Vagina (tissue), 2 donors: ENCODE measurements around the gene AGTPBP1. TPM values are rescaled to one million over a fixed set of nuclear protein-coding genes. Genes with fewer than 3 reads are reported as not detected.

Source experiments
- DNase-seq, 2 donors: peaks; one replicate each; pipeline ENCODE4 v3.0.0-alpha.2; 2017; ENCODE audit errors: extremely low spot score in 2 of 2
- H3K27ac ChIP-seq: fragments of 200-600 bp; sonication (generic); one replicate; pipeline ENCODE4 v1.5.1; 2019
- H3K27me3 ChIP-seq: fragments of 200-600 bp; sonication (generic); one replicate; pipeline ENCODE4 v1.5.1; 2019
- H3K36me3 ChIP-seq, 2 donors: fragments of 200-600 bp; sonication (generic); one replicate each; pipeline ENCODE4 v1.5.1; 2017 to 2019
- H3K4me1 ChIP-seq: fragments of 200-600 bp; sonication (generic); one replicate; pipeline ENCODE4 v1.5.1; 2019
- H3K4me3 ChIP-seq, 2 donors: fragments of 200-600 bp; sonication (generic); 1 replicate in 1 of 2; 2 replicates in 1 of 2; pipeline ENCODE4 v1.5.1; 2016 to 2019
- H3K9me3 ChIP-seq: fragments of 200-600 bp; sonication (generic); one replicate; pipeline ENCODE4 v1.5.1; 2019
- POLR2A ChIP-seq, 2 donors: fragments of 450-650 bp; IDR thresholded peaks; one replicate each; pipeline ENCODE4 v1.6.1; 2017; ENCODE audit warnings: antibody characterized with exemption in 2 of 2, mild to moderate bottlenecking in 2 of 2, moderate library complexity in 2 of 2
- POLR2AphosphoS5 ChIP-seq, 2 donors: sonication (generic); formaldehyde crosslinking; IDR thresholded peaks; one replicate each; pipeline ENCODE4 v1.9.0; 2017; ENCODE audit warnings: antibody characterized with exemption in 2 of 2, mild to moderate bottlenecking in 2 of 2, low read depth in 1 of 2; ENCODE audit not compliant: insufficient read depth in 1 of 2
- intact Hi-C: fragments of 100-400 bp; cut with DNase I; formaldehyde crosslinking; loops from one replicate; pipeline ENCODE4 v1.15.1; 2023
- total RNA-seq: library from RNA; depleted of rRNA; stranded (reverse); fragments of >200 nt; gene quantifications from one replicate; pipeline ENCODE4 v1.2.3, GENCODE V29; 2016
- TF ChIP-seq, protein P1 (sequence below), 3 experiments: fragments of 450-650 bp in 2 of 3; fragments of 200-600 bp in 1 of 3; sonication (generic) in 1 of 3; IDR thresholded peaks; one replicate each; pipeline ENCODE4 v1.5.1; 2017 to 2019; ENCODE audit warnings: antibody characterized with exemption in 3 of 3, mild to moderate bottlenecking in 2 of 3, moderate library complexity in 2 of 3

The AGTPBP1 gene
- total RNA-seq, 1 donor from 2014 or later, result 12.3 TPM

DNA sequence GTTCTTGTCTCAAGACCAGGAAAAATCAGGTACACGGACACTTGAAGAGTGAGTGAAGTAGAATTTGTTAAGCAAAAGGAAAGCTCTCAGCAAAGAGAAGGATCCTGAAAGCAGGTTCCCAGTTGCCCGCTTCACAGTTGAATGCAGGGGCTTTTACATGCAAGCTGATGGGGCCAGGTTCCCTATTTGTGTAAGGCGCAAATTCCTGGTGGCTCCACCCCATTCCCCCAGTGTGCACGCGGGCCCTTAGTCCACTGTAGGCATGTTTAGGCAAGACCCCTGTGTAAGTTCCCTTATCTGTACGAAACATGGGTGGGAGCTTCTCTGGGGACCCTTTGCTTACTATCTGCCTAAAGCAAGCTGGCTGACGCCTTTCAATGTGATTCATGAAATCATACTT lies 2.7 kb upstream of the AGTPBP1 start:
- TF ChIP-seq, protein P1, sequence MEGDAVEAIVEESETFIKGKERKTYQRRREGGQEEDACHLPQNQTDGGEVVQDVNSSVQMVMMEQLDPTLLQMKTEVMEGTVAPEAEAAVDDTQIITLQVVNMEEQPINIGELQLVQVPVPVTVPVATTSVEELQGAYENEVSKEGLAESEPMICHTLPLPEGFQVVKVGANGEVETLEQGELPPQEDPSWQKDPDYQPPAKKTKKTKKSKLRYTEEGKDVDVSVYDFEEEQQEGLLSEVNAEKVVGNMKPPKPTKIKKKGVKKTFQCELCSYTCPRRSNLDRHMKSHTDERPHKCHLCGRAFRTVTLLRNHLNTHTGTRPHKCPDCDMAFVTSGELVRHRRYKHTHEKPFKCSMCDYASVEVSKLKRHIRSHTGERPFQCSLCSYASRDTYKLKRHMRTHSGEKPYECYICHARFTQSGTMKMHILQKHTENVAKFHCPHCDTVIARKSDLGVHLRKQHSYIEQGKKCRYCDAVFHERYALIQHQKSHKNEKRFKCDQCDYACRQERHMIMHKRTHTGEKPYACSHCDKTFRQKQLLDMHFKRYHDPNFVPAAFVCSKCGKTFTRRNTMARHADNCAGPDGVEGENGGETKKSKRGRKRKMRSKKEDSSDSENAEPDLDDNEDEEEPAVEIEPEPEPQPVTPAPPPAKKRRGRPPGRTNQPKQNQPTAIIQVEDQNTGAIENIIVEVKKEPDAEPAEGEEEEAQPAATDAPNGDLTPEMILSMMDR (IDR thresholded peaks at IDR 0.05), result no peak
- TF ChIP-seq POLR2A (IDR thresholded peaks at IDR 0.05), result no peak
- TF ChIP-seq POLR2AphosphoS5 (IDR thresholded peaks at IDR 0.05; ENCODE audit: insufficient read depth in 1 of 2, low read depth in 1 of 2), result no peak
- Histone ChIP-seq H3K36me3 (no peaks in the 10 kb centered on the region), H3K4me3 (no peak overlapping the region), H3K27me3 (no peaks in the 10 kb centered on the region), H3K9me3 (no peaks in the 10 kb centered on the region), H3K4me1 (peaks cover 21% of the 10 kb centered on the region), H3K27ac (no peak overlapping the region)
- DNase-seq, result no peak
- intact Hi-C loops, result no loop called here

DNA sequence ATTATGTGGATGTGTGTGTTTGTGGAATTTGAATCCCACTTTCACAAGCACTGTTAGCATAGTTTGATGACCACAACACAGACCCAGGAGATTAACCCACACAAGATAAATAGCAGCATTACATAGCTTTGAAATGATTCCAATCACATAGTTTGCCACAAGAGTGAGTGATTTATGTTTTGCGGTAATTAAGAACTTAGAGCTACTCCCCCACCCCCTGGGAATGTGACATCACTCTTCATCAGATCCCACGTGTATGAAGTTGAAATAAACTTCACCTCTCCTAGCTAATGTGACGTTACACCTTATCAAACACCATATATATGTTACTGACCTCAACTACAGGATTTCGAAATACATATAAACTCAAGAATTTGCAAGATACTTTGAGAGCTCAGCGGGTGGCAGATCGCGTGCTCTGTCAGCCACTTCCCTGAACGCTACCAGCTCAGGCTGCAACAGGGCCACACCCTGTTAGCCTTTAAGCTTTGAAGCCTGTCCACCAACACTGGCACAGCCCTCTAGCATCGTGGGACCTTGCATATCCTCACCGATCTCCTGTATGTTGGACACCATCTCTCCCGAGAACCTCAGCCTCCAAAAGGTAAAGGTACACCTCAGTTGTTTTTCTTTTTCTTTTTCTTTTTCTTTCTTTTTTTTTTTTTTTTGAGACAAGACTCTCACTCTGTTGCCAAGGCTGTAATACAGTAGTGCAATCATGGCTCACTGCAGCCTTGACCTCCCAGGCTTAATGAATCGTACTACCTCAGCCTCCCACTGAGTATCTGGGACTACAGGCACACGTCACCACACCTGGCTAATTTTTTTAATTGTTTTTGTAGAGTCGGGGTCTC lies 1.7 kb upstream of the AGTPBP1 start:
- intact Hi-C loops, result no loop called here
- H3K9me3 ChIP-seq, result no peaks in the 10 kb centered on the region
- no peaks in the 10 kb centered on the region for H3K27me3 ChIP-seq
- no peak overlapping the region for H3K4me3 ChIP-seq
- DNase-seq, result no peak
- H3K36me3 ChIP-seq, result no peaks in the 10 kb centered on the region
- TF ChIP-seq POLR2A (IDR thresholded peaks at IDR 0.05) (no peak), POLR2AphosphoS5 (IDR thresholded peaks at IDR 0.05; ENCODE audit: insufficient read depth in 1 of 2, low read depth in 1 of 2) (no peak)
- TF ChIP-seq, protein P1 (IDR thresholded peaks at IDR 0.05), result no peak
- no peak overlapping the region for H3K27ac ChIP-seq
- peaks cover 21% of the 10 kb centered on the region for H3K4me1 ChIP-seq

DNA sequence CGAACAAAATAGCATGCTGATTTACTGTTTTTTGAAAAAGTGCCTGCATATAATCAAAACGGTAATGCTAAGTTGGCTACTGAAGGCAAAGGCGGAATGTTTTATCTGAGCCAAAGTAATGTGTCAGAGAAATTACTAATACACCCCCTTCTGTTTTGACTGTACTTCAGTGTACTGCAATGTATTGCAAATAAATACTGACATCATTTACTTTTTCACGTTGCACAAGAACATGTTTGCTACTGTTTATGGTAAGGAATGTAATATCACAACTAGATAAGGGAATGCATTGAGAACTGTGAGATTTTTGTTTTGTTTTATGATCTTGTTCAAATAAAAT lies 813 bp upstream of the AGTPBP1 start:
- no peaks in the 10 kb centered on the region for H3K27me3 ChIP-seq
- intact Hi-C loops, result no loop called here
- no peak for DNase-seq
- no peaks in the 10 kb centered on the region for H3K36me3 ChIP-seq
- peak overlapping the region; percentile 79 for H3K27ac ChIP-seq
- H3K4me3 ChIP-seq, result peak overlapping the region; percentile 91 to 95
- peaks cover 21% of the 10 kb centered on the region for H3K4me1 ChIP-seq
- TF ChIP-seq, protein P1 (IDR thresholded peaks at IDR 0.05), result no peak
- no peak for TF ChIP-seq POLR2AphosphoS5 (IDR thresholded peaks at IDR 0.05; ENCODE audit: insufficient read depth in 1 of 2, low read depth in 1 of 2)
- no peak for TF ChIP-seq POLR2A (IDR thresholded peaks at IDR 0.05)
- no peaks in the 10 kb centered on the region for H3K9me3 ChIP-seq

DNA sequence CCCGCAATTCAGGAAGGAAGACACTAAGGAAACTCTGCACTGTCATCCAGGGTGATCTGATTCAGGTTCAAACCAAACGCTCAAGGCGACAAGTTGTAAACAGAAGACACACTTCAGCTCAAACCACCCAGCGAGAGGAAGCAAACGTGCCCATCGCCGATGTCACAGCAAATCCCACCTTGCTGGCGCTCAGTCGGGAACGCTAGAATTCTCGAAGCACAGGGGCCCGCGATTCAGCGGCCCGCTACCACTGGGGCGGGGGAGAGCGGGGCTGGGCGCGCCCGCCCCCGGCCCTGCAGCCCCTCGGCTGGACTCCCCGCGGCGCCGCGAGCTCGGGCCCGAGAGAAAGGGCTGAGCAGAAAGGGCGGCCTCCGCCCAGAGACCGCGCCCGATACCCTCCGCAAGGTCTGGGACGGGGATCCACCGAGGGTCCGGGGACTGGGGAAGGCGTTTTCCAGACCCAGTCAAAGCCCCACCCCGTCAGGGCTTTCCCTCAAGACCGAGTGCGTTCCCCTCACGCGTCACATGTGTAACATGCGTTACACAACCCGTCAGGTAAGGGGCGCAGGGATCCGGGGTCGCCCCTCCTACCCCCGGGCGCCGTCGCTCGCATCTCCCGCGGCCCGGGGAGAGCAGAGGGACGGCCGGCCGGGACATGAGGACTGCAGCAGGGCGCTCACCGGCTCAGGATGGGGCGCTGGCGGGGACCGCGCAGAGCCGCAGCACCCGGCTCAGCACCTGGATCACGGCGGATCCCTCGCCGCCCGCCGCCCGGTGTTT lies 469 bp downstream of the AGTPBP1 start:
- no peak for DNase-seq
- Histone ChIP-seq H3K27ac (peak overlapping the region; percentile 69), H3K4me3 (peak overlapping the region; percentile 91 to 95), H3K9me3 (no peaks in the 10 kb centered on the region), H3K36me3 (no peaks in the 10 kb centered on the region), H3K27me3 (no peaks in the 10 kb centered on the region), H3K4me1 (peaks cover 21% of the 10 kb centered on the region)
- intact Hi-C loops, result no loop called here
- TF ChIP-seq POLR2AphosphoS5 (IDR thresholded peaks at IDR 0.05; ENCODE audit: insufficient read depth in 1 of 2, low read depth in 1 of 2), result no peak
- TF ChIP-seq, protein P1 (IDR thresholded peaks at IDR 0.05), result no peak

DNA sequence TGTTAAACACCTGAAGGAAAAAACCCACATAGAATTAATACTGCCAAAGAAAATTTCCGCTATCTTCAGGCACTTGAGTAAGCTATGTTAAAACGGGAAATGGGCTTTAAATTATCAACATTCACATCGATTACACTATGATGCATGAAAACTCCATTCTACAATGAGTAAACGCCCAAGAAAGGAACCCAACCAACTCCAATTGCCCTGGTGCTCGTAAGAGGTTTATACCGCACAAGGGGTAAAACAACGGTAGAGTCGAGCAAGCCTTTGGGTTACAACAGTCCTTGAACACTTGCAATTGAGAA lies 1.0 kb downstream of the AGTPBP1 start:
- Histone ChIP-seq H3K4me3 (peak overlapping the region; percentile 91 to 95), H3K9me3 (no peaks in the 10 kb centered on the region), H3K27me3 (no peaks in the 10 kb centered on the region), H3K27ac (peak overlapping the region; percentile 69), H3K4me1 (peaks cover 21% of the 10 kb centered on the region), H3K36me3 (no peaks in the 10 kb centered on the region)
- TF ChIP-seq, protein P1 (IDR thresholded peaks at IDR 0.05), result no peak
- no peak for TF ChIP-seq POLR2AphosphoS5 (IDR thresholded peaks at IDR 0.05; ENCODE audit: insufficient read depth in 1 of 2, low read depth in 1 of 2)
- TF ChIP-seq POLR2A (IDR thresholded peaks at IDR 0.05), result no peak
- no peak for DNase-seq
- intact Hi-C loops, result no loop called here
